ENCODE measurements around the gene USP21. TPM values are rescaled to one million over a fixed set of nuclear protein-coding genes. Genes with fewer than 3 reads are reported as not detected.

Gene USP21
- 18.0 to 24.6 TPM (median 20.0 TPM) in 5 replicates for total RNA-seq (2022; extraction: Qiagen RNA extraction; ENCODE audit: low read depth)

GRCh38 chr1:161159087-161159912 lies at the start of gene USP21:
USP21 (plus strand) TSS chr1:161159500; CDS start chr1:161160641, 1,141 bp downstream.

GRCh38 chr1:161117759-161118581 lies 41.3 kb upstream of the USP21 start, which contains the start of the genes NIT1 and PFDN2:
NIT1 (plus strand) TSS chr1:161118105; CDS start chr1:161118177, 72 bp downstream.
PFDN2 (minus strand) TSS chr1:161118037; CDS start chr1:161118026, 11 bp downstream.

GRCh38 chr1:161132410-161133219 lies 26.7 kb upstream of the USP21 start, which contains the start of gene DEDD:
DEDD (minus strand) TSS chr1:161132667; CDS start chr1:161124462, 8,205 bp downstream.

GRCh38 chr1:161153682-161154337 lies 5.5 kb upstream of the USP21 start, which contains the start of gene UFC1:
UFC1 (plus strand) TSS chr1:161153978; CDS start chr1:161153998, 20 bp downstream.

GRCh38 chr1:161165742-161166668 lies 6.7 kb downstream of the USP21 start, which contains the start of gene PPOX:
PPOX (plus strand) TSS chr1:161166426; CDS start chr1:161166848, 422 bp downstream.

GRCh38 chr1:161177112-161177935 lies 18.0 kb downstream of the USP21 start, which contains the start of gene B4GALT3:
B4GALT3 (minus strand) TSS chr1:161177507; CDS start chr1:161176060, 1,447 bp downstream.

GRCh38 chr1:161198897-161199431 lies 39.7 kb downstream of the USP21 start, which contains the start of gene ADAMTS4:
ADAMTS4 (minus strand) TSS chr1:161199054; CDS start chr1:161198627, 427 bp downstream.

GRCh38 chr1:161201836-161202712 lies 42.8 kb downstream of the USP21 start, which contains the start of gene NDUFS2:
NDUFS2 (plus strand) TSS chr1:161202367; CDS start chr1:161202386, 19 bp downstream.

GRCh38 chr1:161215076-161215475 lies 55.8 kb downstream of the USP21 start, which contains the start of gene FCER1G:
FCER1G (plus strand) TSS chr1:161215295; CDS start chr1:161215322, 27 bp downstream.

Other genes with a start within 250 kb of the USP21 start
- gene ITLN2, start 204.7 kb upstream of the USP21 start, total RNA-seq (2022; extraction: Qiagen RNA extraction; ENCODE audit: low read depth) = 0.22 to 0.33 TPM in 2 of 5 replicates, not detected in the others
- gene F11R, start 138.3 kb upstream of the USP21 start, total RNA-seq (2022; extraction: Qiagen RNA extraction; ENCODE audit: low read depth) = 39.5 to 67.9 TPM (median 59.7 TPM) in 5 replicates
- 0.34 to 0.41 TPM in 2 of 5 replicates, not detected in the others for gene TSTD1, start 120.5 kb upstream of the USP21 start, total RNA-seq (2022; extraction: Qiagen RNA extraction; ENCODE audit: low read depth)
- gene USF1, start 113.5 kb upstream of the USP21 start, total RNA-seq (2022; extraction: Qiagen RNA extraction; ENCODE audit: low read depth) = 48.4 to 53.4 TPM (median 50.6 TPM) in 5 replicates
- gene ARHGAP30, start 89.6 kb upstream of the USP21 start, total RNA-seq (2022; extraction: Qiagen RNA extraction; ENCODE audit: low read depth) = 0.07 to 0.14 TPM (median 0.11 TPM) in 5 replicates
- 1.5 to 2.2 TPM (median 1.9 TPM) in 5 replicates for gene NECTIN4, start 69.9 kb upstream of the USP21 start, total RNA-seq (2022; extraction: Qiagen RNA extraction; ENCODE audit: low read depth)
- 1.2 to 2.4 TPM (median 1.6 TPM) in 5 replicates for gene KLHDC9, start 61.1 kb upstream of the USP21 start, total RNA-seq (2022; extraction: Qiagen RNA extraction; ENCODE audit: low read depth)
- gene PFDN2, start 41.5 kb upstream of the USP21 start, total RNA-seq (2022; extraction: Qiagen RNA extraction; ENCODE audit: low read depth) = 118 to 142 TPM (median 129 TPM) in 5 replicates
- gene NIT1, start 41.4 kb upstream of the USP21 start, total RNA-seq (2022; extraction: Qiagen RNA extraction; ENCODE audit: low read depth) = 24.4 to 32.0 TPM (median 31.3 TPM) in 5 replicates
- gene DEDD, start 26.8 kb upstream of the USP21 start, total RNA-seq (2022; extraction: Qiagen RNA extraction; ENCODE audit: low read depth) = 26.1 to 32.6 TPM (median 30.9 TPM) in 5 replicates
- 87.5 to 152 TPM (median 96.7 TPM) in 5 replicates for gene UFC1, start 5.5 kb upstream of the USP21 start, total RNA-seq (2022; extraction: Qiagen RNA extraction; ENCODE audit: low read depth)
- 10.7 to 14.9 TPM (median 12.9 TPM) in 5 replicates for gene PPOX, start 6.9 kb downstream of the USP21 start, total RNA-seq (2022; extraction: Qiagen RNA extraction; ENCODE audit: low read depth)
- 24.3 to 29.3 TPM (median 28.7 TPM) in 5 replicates for gene B4GALT3, start 18.0 kb downstream of the USP21 start, total RNA-seq (2022; extraction: Qiagen RNA extraction; ENCODE audit: low read depth)
- gene ADAMTS4, start 39.6 kb downstream of the USP21 start, total RNA-seq (2022; extraction: Qiagen RNA extraction; ENCODE audit: low read depth) = not detected in 5 replicates
- 81.9 to 101 TPM (median 84.4 TPM) in 5 replicates for gene NDUFS2, start 42.9 kb downstream of the USP21 start, total RNA-seq (2022; extraction: Qiagen RNA extraction; ENCODE audit: low read depth)
- 0.51 TPM in 1 of 5 replicates, not detected in the others for gene FCER1G, start 55.8 kb downstream of the USP21 start, total RNA-seq (2022; extraction: Qiagen RNA extraction; ENCODE audit: low read depth)
- 6.6 TPM in 1 of 5 replicates, not detected in the others for gene APOA2, start 64.1 kb downstream of the USP21 start, total RNA-seq (2022; extraction: Qiagen RNA extraction; ENCODE audit: low read depth)
- 9.9 to 11.5 TPM (median 11.1 TPM) in 5 replicates for gene TOMM40L, start 66.6 kb downstream of the USP21 start, total RNA-seq (2022; extraction: Qiagen RNA extraction; ENCODE audit: low read depth)
- gene NR1I3, start 78.7 kb downstream of the USP21 start, total RNA-seq (2022; extraction: Qiagen RNA extraction; ENCODE audit: low read depth) = not detected in 5 replicates
- 0.09 to 0.13 TPM in 2 of 5 replicates, not detected in the others for gene PCP4L1, start 99.2 kb downstream of the USP21 start, total RNA-seq (2022; extraction: Qiagen RNA extraction; ENCODE audit: low read depth)
- gene MPZ, start 150.5 kb downstream of the USP21 start, total RNA-seq (2022; extraction: Qiagen RNA extraction; ENCODE audit: low read depth) = 0.17 to 0.35 TPM (median 0.30 TPM) in 5 replicates
- gene SDHC, start 154.9 kb downstream of the USP21 start, total RNA-seq (2022; extraction: Qiagen RNA extraction; ENCODE audit: low read depth) = 233 to 270 TPM (median 243 TPM) in 5 replicates
- gene CFAP126, start 208.4 kb downstream of the USP21 start, total RNA-seq (2022; extraction: Qiagen RNA extraction; ENCODE audit: low read depth) = 0.14 to 0.56 TPM (median 0.28 TPM) in 4 of 5 replicates, not detected in the other